Activated effector memory CD4-positive, alpha-beta T cell treated with Interleukin-2 at 50 U/mL for 16 hours (primary cell): ENCODE data around the gene PCBP3.

Source experiments
- DNase-seq: peaks from one replicate; pipeline ENCODE4 v3.0.0-alpha.2; 2020

Gene PCBP3

GRCh38 chr21:45852886-45853400, 209.4 kb downstream of the PCBP3 start:
- no peak for DNase-seq

DNA sequence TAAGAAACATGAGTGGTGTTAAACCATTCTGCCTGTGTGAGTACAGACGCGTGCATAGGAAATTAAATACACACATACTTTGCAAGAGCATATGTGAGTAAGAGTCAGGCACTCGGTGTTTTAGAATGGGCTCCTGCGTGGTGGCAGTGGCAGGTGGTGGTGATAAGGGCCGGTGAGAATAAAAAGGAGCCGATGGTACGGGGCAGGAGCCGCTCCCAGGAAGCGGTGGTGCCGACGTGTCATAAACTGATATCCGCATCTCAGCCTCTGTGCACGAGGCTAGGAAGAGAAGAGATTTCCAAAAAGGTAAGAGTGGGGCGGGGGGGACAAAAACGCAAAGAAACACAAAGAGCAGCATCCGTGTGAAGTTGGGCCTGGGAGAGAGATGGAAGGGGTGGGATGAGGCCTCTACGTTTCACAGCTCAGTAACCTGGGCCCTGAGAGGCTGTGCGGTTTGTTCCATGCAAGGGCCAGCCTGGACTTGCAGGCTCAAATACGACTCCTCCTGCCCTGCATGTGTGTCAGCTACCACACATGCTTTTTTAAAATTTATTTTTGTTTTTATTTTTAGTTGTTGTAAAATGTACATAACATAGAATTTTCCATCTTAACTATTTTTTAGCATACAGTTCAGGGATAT, 210.3 kb downstream of the PCBP3 start:
- DNase-seq: no peak

DNA sequence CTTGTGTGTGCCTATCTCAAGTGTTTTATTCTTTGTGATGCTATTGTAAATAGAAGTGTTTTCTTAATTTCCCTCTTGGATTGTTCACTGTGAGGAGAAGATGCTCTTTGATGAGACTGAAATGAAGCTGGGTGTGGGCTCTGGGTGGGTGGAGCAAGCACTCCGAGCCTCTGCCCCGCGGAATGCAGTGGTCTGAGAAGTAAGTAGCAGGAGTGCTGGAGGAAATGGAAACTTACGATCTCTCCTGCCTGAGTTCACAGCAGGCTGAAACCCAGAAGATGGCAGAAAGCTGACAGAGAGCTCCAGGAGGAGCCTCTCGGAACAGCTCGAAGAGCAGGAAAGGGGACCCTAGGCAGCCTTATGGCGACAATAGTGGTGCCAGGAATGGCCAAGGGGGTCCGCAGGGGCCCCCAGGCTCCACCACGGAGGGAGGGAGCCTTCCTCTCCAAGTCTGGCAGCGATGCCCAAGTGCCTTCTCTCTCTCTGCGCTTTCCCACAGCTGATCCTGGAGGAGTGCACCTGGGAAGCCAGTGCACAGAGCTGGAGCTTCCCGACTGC, 211.2 kb downstream of the PCBP3 start:
- no peak for DNase-seq

DNA sequence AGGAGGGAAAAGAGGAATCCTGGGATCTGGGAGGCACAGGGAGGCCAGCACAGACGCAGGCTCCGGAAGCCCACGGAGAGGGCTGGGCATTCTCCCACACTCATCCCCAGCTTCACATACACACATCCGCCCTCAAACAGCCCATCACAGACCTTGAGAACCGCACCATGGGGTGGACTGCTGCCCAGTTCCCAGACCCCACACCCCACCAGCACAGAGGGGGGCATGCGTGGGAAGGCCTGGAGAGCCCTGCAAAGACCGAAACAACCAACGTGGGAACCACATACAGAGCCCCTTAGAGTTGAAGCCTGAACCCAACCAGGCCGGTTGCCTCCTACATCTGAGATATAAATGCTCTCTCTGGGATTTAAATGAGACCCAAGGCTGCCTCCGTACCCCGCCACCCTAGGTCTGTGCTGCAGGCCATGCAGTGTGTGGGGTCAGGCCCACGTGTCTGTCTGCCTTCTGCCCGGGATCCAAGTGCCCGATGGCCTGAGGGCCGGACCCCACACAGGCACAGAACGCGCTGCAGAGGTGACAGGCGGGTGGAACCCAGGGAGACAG, 211.8 kb downstream of the PCBP3 start:
- no peak for DNase-seq

GRCh38 chr21:45856442-45856841, 212.9 kb downstream of the PCBP3 start:
- DNase-seq: no peak

GRCh38 chr21:45856906-45857305, 213.4 kb downstream of the PCBP3 start:
- no peak for DNase-seq

- DNase-seq: no peak
Observed at GRCh38 chr21:45857761-45858160, 214.2 kb downstream of the PCBP3 start.

DNA sequence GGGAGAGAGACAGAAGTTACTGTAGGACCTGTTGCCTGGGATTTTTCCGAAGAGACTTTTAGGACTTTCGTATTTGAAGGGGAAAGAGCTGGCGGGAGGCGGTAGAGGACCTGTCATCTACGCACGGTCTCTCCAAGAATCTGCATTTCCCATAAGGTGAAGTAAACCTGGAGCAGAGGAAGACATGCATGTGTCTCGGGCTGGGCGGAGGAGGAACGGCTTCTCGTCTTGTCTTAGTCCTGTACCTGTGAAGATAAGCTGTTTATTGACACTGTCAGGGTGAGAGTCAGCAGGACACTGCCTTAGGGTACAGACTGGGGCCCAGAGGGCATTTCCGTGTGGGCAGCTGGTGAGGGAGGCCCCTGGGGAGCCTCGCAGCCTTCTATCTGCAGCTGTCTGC, 214.7 kb downstream of the PCBP3 start:
- no peak for DNase-seq

DNA sequence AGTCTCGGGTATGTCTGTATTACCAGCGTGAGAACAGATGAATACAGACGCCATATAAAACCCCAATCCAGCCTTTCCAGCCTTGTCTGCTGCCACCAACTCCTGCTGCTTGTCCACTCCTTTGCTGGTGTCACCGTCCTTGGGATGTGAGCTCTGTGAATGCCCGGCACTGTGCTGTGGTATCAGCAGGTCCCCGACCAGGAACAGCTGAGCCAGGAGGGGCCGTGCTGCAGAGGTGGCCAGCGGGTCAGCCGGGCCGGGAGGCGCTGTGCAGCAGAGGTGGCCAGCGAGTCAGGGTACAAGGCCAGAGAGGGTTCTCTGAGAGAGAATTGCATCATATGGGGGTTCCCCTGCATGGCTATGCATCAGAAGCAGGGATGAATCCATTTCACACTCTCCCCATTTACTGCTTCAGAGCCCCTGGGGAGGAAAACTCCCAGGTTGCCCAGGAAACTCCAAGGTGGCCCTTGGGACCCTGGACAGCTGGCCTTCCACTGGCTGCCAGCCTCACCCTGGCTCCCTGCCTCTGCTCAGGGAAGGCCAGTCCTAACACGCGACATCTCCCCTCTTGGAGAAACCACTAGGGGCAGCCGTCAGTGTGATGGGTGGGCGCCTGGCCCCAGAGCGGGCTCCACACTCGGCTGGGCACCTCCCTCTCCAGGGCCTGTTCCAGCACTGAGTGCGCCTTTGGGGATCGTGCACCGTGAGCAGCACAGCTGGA, 215.7 kb downstream of the PCBP3 start:
- no peak for DNase-seq

DNA sequence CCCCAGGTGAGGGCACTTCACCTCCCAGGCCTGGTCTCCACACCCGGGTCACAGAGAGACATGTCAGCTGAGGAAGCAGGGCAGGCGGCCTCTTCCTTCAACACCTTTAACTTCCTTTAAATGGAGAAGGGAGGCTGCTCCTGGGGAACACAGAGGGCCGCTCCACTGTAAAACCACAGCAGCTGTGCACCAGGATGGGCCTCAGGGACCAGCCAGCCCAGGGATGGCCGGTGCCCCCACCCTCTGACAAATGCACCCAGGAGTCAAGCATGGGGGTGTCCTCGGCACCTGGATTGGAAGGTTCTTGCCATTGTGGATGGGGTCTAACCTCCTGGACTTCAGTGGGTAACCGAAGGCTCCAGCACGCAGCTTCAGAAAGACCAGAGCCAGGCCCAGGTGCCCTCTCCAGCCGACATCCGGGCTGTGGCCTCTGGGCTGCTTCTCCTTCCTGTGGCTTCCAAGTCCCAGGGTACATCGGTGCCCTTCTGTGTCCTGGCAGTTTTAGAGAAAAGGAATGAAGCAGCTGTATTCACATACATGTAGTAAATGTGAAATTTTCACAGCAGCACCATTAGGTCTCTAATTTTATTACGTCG, 216.3 kb downstream of the PCBP3 start:
- no peak for DNase-seq

DNA sequence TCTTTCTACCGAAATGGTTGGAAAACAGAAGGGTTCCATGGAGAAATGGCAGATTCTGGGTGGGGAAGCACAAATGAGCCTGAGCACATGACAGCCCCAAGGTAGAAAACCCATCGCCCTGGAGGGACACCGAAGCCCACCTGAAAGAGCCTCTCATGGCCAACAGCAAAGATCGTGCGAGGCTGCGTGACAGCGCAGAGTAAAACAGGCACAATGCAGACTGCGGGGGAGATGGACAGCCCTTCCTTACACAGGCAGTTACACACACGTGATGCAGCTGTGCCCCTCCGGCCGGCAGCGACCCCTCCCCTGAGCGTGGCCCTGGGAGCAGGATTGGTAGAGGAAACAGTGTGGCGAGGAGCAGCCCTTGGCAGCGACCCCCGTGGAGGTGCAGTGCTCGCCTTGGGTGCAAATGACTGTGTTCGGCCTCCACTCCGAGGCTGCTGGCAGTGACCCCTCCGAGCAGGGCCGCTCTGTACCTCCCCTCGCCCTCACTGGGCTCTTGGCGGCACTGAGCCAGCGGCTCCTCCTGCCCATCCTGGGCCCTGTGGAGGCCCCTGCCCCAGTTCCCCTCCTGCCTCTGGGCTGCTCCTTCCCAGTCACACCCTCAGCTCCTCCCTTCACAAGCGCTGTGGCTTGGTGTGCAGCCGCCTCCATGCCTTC, 217.1 kb downstream of the PCBP3 start:
- DNase-seq: no peak

DNA sequence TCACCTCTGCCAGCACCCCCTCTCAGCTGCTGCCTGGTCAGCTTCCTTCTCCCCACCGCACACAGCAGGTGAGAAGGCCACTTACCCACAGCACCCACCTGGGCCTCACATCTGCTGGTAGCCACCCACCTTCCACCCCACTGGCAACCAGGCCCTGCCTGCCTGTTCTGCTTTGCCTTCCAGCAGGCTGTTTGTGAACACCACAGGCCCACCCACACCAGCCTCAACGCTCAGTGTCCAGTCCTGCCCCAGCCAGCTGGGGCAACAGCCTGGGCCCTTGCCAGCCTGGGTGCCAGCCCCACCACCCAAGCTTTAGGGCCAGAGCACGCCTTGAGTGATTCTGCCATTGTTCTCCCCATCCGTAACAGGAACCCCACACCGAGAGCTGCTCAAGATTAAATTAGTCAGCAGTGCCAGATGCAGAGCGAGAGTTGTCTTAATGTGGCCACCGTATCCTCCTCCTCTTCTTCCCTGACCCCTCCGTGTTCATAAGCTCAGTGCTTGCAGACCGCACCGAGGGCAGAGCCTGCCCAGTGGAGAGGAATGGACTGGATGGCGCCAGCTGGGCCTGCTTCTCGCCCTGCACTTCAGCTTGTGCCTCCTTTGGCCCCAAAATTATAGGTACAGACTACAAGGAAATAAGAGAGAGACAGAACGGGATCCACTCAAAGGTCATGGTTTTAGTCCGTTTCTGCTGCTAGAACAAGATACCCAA, 217.8 kb downstream of the PCBP3 start:
- no peak for DNase-seq

DNA sequence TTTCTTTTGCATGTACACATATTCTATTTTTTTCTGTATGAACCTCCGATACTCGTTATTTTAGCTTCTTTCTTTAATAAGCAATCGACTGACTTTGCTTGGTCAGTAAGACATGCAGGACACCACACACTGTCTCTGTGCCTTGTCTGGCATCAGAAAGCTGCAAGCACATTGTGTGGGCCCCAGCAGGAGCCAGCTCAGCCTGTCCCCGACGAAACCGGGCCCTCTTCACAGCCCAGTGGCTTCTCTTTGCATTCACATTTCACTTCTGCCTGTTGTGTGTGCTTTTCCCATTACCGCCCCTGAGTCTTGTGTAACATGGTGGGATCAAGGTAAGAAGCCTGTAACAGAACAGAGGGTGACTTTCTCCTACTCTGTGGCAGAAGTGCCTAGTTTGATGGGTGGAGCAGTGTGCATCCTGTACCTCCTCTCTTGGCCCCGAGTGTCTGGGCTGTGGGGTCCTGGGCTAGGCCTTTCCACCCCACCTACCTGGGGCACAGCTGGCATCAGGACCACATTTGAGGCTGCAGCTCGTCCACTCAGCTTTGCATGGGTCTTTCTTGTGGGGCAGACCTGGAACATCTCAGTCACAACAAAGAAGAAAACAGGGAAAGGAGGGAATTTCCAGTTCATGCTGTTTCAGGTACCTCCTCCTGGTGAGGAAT, 219.2 kb downstream of the PCBP3 start:
- no peak for DNase-seq

GRCh38 chr21:45863267-45863666, 219.7 kb downstream of the PCBP3 start:
- DNase-seq: no peak

GRCh38 chr21:45863751-45864150, 220.2 kb downstream of the PCBP3 start:
- DNase-seq: no peak

DNA sequence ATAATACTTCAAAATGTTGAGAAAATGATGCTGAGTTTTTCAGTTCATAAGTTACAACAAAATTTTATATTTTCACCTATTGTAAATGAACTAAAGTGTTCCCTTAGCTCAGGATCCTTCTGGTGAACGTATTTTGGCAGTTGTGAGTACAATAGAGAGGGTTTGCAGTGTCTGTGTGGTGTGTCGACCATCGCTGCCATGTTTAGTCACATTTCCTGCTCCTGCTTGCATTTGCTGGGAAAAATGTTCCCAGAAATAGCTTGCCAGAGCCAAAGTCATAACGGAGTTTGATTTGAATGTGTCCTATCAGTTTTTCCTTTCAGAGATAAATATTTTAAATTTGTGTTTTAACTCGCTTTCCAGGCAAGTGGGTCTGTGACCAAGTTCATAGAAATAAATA, 220.9 kb downstream of the PCBP3 start:
- DNase-seq: no peak

GRCh38 chr21:45865106-45865835, 221.7 kb downstream of the PCBP3 start:
- DNase-seq: no peak

GRCh38 chr21:45866551-45866950, 223.0 kb downstream of the PCBP3 start:
- DNase-seq: no peak

GRCh38 chr21:45867041-45867666, 223.6 kb downstream of the PCBP3 start:
- no peak for DNase-seq

DNA sequence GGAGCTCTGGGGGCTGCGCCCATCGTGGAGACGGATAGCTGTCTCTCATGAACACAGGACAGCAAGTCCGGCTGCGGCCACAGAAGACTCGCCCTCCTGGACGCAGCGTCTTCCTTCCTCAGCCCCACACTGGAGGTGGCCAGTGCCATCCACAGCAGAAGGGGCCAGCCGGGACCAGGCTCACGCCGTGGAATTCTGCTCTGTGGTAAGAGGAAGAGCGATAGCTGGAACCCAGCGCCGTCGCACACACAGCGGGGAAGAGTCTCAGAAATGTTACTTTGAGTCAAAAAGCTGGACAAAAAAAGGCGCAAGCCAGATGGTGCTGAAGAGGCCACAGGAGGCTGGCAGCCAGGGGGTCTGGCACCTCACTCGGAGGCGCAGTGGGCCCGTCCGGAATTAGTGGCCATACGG, 224.2 kb downstream of the PCBP3 start:
- DNase-seq: no peak

DNA sequence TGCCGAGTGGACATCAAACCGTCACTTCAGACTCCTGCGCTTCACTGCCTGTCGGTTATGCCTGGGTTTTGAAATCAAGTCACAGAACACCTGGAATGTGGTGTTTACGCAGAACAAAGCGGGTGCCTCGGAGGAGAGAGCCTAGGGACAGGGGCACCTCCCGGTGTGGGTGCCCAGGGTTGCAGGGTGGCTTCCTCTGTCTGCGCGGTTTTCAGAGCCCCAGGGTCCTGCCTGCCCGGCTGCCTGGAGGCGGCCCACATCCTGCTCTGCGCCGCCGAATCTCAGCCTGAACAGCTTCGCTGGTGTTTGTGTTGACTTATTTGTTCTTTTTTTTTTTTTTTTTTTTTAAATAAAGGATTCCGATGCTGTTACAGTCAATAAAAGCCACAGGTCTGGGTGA, 224.6 kb downstream of the PCBP3 start:
- DNase-seq: no peak
